H9 (cell line): ENCODE data around the gene MCCC2. TPM values are rescaled to one million over a fixed set of nuclear protein-coding genes. Genes with fewer than 3 reads are reported as not detected.
A peak's percentile ranks its signal among the peaks of the same experiment; 100 is the strongest.
"Not testable (repeated sequence)": the region's sequence is repeated elsewhere in the genome, so short reads cannot be mapped to it uniquely, and the experiment has no call there.

Source experiments
- DNase-seq: peaks from one replicate; pipeline ENCODE4 v3.0.0-alpha.2; 2017
- H2AFZ ChIP-seq: one replicate; pipeline ENCODE4 v1.6.1; 2013; ENCODE audit warnings: mild to moderate bottlenecking, low read length, control low read depth, moderate library complexity
- H2AK5ac ChIP-seq: 2 replicates; pipeline ENCODE4 v1.6.1; 2013; ENCODE audit warnings: low read length, control low read depth, mixed read lengths; ENCODE audit not compliant: insufficient read length
- H2BK120ac ChIP-seq: one replicate; pipeline ENCODE4 v1.6.1; 2013; ENCODE audit warnings: low read depth, mild to moderate bottlenecking, low read length, control low read depth, inconsistent platforms; ENCODE audit not compliant: poor library complexity, severe bottlenecking
- H2BK12ac ChIP-seq: 2 replicates; pipeline ENCODE4 v1.6.1; 2013; ENCODE audit warnings: low read length, control low read depth, mixed read lengths, low read depth; ENCODE audit not compliant: insufficient read length
- H2BK15ac ChIP-seq: 2 replicates; pipeline ENCODE4 v1.6.1; 2013; ENCODE audit warnings: low read depth, low read length, control low read depth
- H2BK20ac ChIP-seq: one replicate; pipeline ENCODE4 v1.6.1; 2013; ENCODE audit warnings: low read depth, mild to moderate bottlenecking, low read length, control low read depth, inconsistent platforms; ENCODE audit not compliant: poor library complexity, severe bottlenecking
- H2BK5ac ChIP-seq: 2 replicates; pipeline ENCODE4 v1.6.1; 2013; ENCODE audit warnings: low read length, control low read depth, mixed read lengths; ENCODE audit not compliant: insufficient read length
- H3K14ac ChIP-seq: 2 replicates; pipeline ENCODE4 v1.6.1; 2013; ENCODE audit warnings: low read length, control low read depth; ENCODE audit not compliant: insufficient read depth
- H3K18ac ChIP-seq: 2 replicates; pipeline ENCODE4 v1.6.1; 2013; ENCODE audit warnings: low read depth, mild to moderate bottlenecking, mixed read lengths, low read length, control low read depth; ENCODE audit not compliant: insufficient read length
- H3K23ac ChIP-seq: 2 replicates; pipeline ENCODE4 v1.6.1; 2013; ENCODE audit warnings: low read length, control low read depth, mixed read lengths, low read depth; ENCODE audit not compliant: insufficient read length
- H3K23me2 ChIP-seq: 2 replicates; pipeline ENCODE4 v1.6.1; 2013; ENCODE audit warnings: low read depth, mild to moderate bottlenecking, mixed read lengths, low read length, control low read depth; ENCODE audit not compliant: insufficient read length, poor library complexity, severe bottlenecking
- H3K27ac ChIP-seq: 2 replicates; pipeline ENCODE4 v1.5.1; 2013; ENCODE audit warnings: low read length, control low read depth, mixed read lengths, low read depth; ENCODE audit not compliant: insufficient read length
- H3K27me3 ChIP-seq: 2 replicates; pipeline ENCODE4 v1.6.1; 2013; ENCODE audit warnings: low read length, control low read depth, inconsistent platforms; ENCODE audit not compliant: insufficient read depth
- H3K4ac ChIP-seq: 2 replicates; pipeline ENCODE4 v1.6.1; 2013; ENCODE audit warnings: low read depth, mild to moderate bottlenecking, control low read depth, inconsistent platforms, low read length, moderate library complexity
- H3K4me1 ChIP-seq: 2 replicates; pipeline ENCODE4 v1.6.1; 2013; ENCODE audit warnings: low read length, control low read depth, inconsistent platforms; ENCODE audit not compliant: insufficient read depth
- H3K4me2 ChIP-seq: 2 replicates; pipeline ENCODE4 v1.6.1; 2013; ENCODE audit warnings: low read length, control low read depth, mixed read lengths; ENCODE audit not compliant: insufficient read length, insufficient read depth
- H3K56ac ChIP-seq: 2 replicates; pipeline ENCODE4 v1.6.1; 2013; ENCODE audit warnings: low read depth, mild to moderate bottlenecking, mixed read lengths, low read length, control low read depth; ENCODE audit not compliant: insufficient read length
- H3K79me1 ChIP-seq: 2 replicates; pipeline ENCODE4 v1.6.1; 2013; ENCODE audit warnings: low read depth, mild to moderate bottlenecking, moderate library complexity, low read length, control low read depth, inconsistent platforms; ENCODE audit not compliant: insufficient read depth, poor library complexity, severe bottlenecking
- H3K79me2 ChIP-seq: 2 replicates; pipeline ENCODE4 v1.6.1; 2013; ENCODE audit warnings: low read length, control low read depth, inconsistent platforms; ENCODE audit not compliant: insufficient read depth
- H3K9ac ChIP-seq: 2 replicates; pipeline ENCODE4 v1.6.1; 2013; ENCODE audit warnings: low read length, control low read depth, mixed read lengths; ENCODE audit not compliant: insufficient read length; ENCODE audit errors: extremely low read depth
- H3K9me3 ChIP-seq: one replicate; pipeline ENCODE4 v1.6.1; 2013; ENCODE audit warnings: low read depth, low read length, inconsistent platforms; ENCODE audit not compliant: control insufficient read depth
- H3T11ph ChIP-seq: one replicate; pipeline ENCODE4 v1.6.1; 2013; ENCODE audit warnings: mild to moderate bottlenecking, low read length, control low read depth, inconsistent platforms
- H4K20me1 ChIP-seq: one replicate; pipeline ENCODE4 v1.6.1; 2013; ENCODE audit not compliant: control insufficient read depth, insufficient read length, insufficient read depth
- H4K5ac ChIP-seq: 2 replicates; pipeline ENCODE4 v1.6.1; 2013; ENCODE audit warnings: low read depth, mild to moderate bottlenecking, mixed read lengths, low read length, control low read depth; ENCODE audit not compliant: insufficient read length
- H4K8ac ChIP-seq: replicated peaks from 2 replicates; pipeline ENCODE4 v1.6.1; 2013; ENCODE audit warnings: low read length, control low read depth, mixed read lengths, low read depth; ENCODE audit not compliant: insufficient read length
- H4K91ac ChIP-seq: 2 replicates; pipeline ENCODE4 v1.6.1; 2013; ENCODE audit warnings: low read depth, mild to moderate bottlenecking, moderate library complexity, mixed read lengths, low read length, control low read depth; ENCODE audit not compliant: insufficient read length
- H3K27ac Mint-ChIP-seq, 3 experiments: 2 replicates in 2 of 3; 3 replicates in 1 of 3; pipeline ENCODE4 v1.8.0; 2020 to 2021; ENCODE audit warnings: mixed read lengths in 3 of 3, mild to moderate bottlenecking in 1 of 3, moderate library complexity in 1 of 3
- H3K27me3 Mint-ChIP-seq: 2 replicates; pipeline ENCODE4 v1.8.0; 2021; ENCODE audit warnings: low read depth, mild to moderate bottlenecking, moderate library complexity, mixed read lengths
- H3K36me3 Mint-ChIP-seq, 3 experiments: 2 replicates in 2 of 3; 3 replicates in 1 of 3; pipeline ENCODE4 v1.8.0; 2020 to 2021; ENCODE audit warnings: low read depth in 3 of 3, mixed read lengths in 3 of 3; ENCODE audit not compliant: insufficient read depth in 1 of 3
- H3K4me1 Mint-ChIP-seq, 2 experiments: 2 replicates each; pipeline ENCODE4 v1.8.0; 2020; ENCODE audit warnings: mixed read lengths in 2 of 2
- H3K4me3 Mint-ChIP-seq, 2 experiments: 2 replicates in 1 of 2; 3 replicates in 1 of 2; pipeline ENCODE4 v1.8.0; 2020 to 2021; ENCODE audit warnings: mild to moderate bottlenecking in 2 of 2, mixed read lengths in 2 of 2, moderate library complexity in 1 of 2
- H3K9me3 Mint-ChIP-seq, 2 experiments: 2 replicates in 1 of 2; 3 replicates in 1 of 2; pipeline ENCODE4 v1.8.0; 2020; ENCODE audit warnings: mild to moderate bottlenecking in 2 of 2, mixed read lengths in 2 of 2, moderate library complexity in 1 of 2
- WGBS: extraction: QIAGEN DNeasy Blood & Tissue Kit; methylation state at CpG from one replicate; pipeline ENCODE4 v1.1.7; 2013; ENCODE audit warnings: missing lambda C conversion rate, low lambda C conversion rate, mixed read lengths; ENCODE audit not compliant: insufficient read length; ENCODE audit errors: extremely low coverage; 5-methylcytosine and 5-hydroxymethylcytosine counted together
- total RNA-seq: library from RNA; stranded (reverse); gene quantifications from 2 replicates; pipeline ENCODE4 v1.2.1, GENCODE V29; 2021
- TF ChIP-seq, protein P1 (sequence below): fragments of 200-600 bp; sonication (generic); conservative IDR thresholded peaks from 3 replicates; pipeline ENCODE4 v1.8.0; 2021; ENCODE audit warnings: antibody characterized with exemption, mild to moderate bottlenecking

Gene MCCC2
- total RNA-seq, 1 experiment from 2014 or later: 62.7 TPM

DNA sequence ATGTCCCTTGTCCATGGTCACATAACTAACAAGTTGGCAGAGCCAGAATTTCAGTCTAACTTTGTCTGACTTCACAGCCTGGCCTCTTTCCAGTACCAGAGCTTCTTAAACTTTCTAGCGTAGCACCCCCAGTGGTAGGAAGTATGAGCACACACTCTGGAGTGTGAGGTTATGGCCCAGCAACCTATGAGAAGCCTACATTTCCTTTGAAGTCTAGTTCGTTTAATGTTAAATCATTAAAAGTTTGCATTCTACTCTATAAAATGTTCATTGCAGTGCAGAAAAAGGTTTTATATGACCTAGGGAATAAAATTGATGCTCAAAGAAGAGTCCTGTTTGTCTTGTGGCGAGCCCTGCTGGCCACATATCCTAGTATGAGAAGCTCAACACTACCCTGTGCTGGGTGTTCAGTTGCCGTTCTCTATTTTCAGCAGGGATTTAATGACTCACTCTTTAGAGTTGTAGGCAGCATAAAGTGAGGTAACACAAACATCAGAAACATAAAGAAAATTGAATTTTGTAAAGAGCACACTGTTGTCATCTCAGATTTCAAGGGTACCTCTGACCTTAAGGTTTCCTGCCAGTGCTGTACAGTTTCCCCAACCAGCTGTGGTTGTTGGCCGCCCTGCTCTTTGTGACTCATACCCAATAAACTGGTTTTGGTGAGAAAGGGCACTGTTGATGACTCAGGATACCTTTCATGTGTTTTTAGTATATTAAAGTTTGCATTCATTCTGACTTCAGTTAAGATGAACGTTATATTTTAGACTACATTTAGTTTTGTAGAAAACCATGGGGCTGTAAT is 14.3 kb downstream of the MCCC2 start:
- Histone ChIP-seq H2BK120ac (no peak overlapping the region), H3K23me2 (no peaks in the 10 kb centered on the region), H2AK5ac (no peak overlapping the region), H2AFZ (no peak overlapping the region), H3K79me1 (no peaks in the 10 kb centered on the region), H3K79me2 (no peaks in the 10 kb centered on the region), H4K5ac (no peak overlapping the region), H3K4me1 (no peaks in the 10 kb centered on the region), H2BK12ac (no peak overlapping the region), H4K20me1 (no peaks in the 10 kb centered on the region), H3K18ac (no peak overlapping the region), H3K9ac (no peak overlapping the region), H3K9me3 (no peaks in the 10 kb centered on the region), H3K23ac (no peak overlapping the region), H3K14ac (no peak overlapping the region), H4K91ac (no peak overlapping the region), H3K27ac (no peak overlapping the region), H2BK5ac (no peak overlapping the region), H4K8ac (no peak overlapping the region), H3K27me3 (no peaks in the 10 kb centered on the region), H3K56ac (no peak overlapping the region), H2BK20ac (no peak overlapping the region), H3K4me2 (no peak overlapping the region), H3T11ph (no peak overlapping the region), H2BK15ac (no peak overlapping the region), H3K4ac (no peak overlapping the region)
- Mint-ChIP-seq H3K4me1 (no peaks in the 10 kb centered on the region), H3K27ac (no peak overlapping the region), H3K27me3 (no peaks in the 10 kb centered on the region), H3K36me3 (peaks cover 47 to 66% (median 65%) of the 10 kb centered on the region in 3 experiments), H3K4me3 (no peak overlapping the region), H3K9me3 (peaks cover 4% of the 10 kb centered on the region in 2 experiments; a peak in 3 of 5 replicates)
- no CpG with 5 or more reads among the region's 6 CpGs for WGBS
- peak; percentile 49 for DNase-seq
- TF ChIP-seq, protein P1, sequence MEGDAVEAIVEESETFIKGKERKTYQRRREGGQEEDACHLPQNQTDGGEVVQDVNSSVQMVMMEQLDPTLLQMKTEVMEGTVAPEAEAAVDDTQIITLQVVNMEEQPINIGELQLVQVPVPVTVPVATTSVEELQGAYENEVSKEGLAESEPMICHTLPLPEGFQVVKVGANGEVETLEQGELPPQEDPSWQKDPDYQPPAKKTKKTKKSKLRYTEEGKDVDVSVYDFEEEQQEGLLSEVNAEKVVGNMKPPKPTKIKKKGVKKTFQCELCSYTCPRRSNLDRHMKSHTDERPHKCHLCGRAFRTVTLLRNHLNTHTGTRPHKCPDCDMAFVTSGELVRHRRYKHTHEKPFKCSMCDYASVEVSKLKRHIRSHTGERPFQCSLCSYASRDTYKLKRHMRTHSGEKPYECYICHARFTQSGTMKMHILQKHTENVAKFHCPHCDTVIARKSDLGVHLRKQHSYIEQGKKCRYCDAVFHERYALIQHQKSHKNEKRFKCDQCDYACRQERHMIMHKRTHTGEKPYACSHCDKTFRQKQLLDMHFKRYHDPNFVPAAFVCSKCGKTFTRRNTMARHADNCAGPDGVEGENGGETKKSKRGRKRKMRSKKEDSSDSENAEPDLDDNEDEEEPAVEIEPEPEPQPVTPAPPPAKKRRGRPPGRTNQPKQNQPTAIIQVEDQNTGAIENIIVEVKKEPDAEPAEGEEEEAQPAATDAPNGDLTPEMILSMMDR: peak; percentile 83

DNA sequence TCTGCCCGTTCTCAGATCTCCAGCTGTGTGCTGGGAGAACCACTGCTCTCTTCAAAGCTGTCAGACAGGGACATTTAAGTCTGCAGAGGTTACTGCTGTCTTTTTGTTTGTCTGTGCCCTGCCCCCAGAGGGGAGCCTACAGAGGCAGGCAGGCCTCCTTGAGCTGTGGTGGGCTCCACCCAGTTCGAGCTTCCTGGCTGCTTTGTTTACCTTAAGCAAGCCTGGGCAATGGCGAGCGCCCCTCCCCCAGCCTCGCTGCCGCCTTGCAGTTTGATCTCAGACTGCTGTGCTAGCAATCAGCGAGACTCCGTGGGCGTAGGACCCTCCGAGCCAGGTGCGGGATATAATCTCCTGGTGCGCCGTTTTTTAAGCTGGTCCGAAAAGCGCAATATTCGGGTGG is 22.8 kb downstream of the MCCC2 start:
- no CpG with 5 or more reads among the region's 16 CpGs for WGBS
- not testable (repeated sequence) for H2BK20ac ChIP-seq, H4K8ac ChIP-seq, H3K4me2 ChIP-seq, H4K20me1 ChIP-seq, H3K79me2 ChIP-seq, H3K56ac ChIP-seq, H3K27ac Mint-ChIP-seq, H3K27ac ChIP-seq, H4K5ac ChIP-seq, H3K23ac ChIP-seq, H2AK5ac ChIP-seq, H3K4me3 Mint-ChIP-seq, H3K4me1 ChIP-seq, H3K27me3 ChIP-seq, H3K9ac ChIP-seq, H3K4me1 Mint-ChIP-seq, H3K9me3 Mint-ChIP-seq, H3K18ac ChIP-seq, H2BK12ac ChIP-seq, H3K4ac ChIP-seq, H2BK120ac ChIP-seq, H2AFZ ChIP-seq, H4K91ac ChIP-seq, H2BK15ac ChIP-seq, H3K14ac ChIP-seq, H2BK5ac ChIP-seq, H3K79me1 ChIP-seq, H3K23me2 ChIP-seq, H3K27me3 Mint-ChIP-seq, H3T11ph ChIP-seq, H3K9me3 ChIP-seq
- H3K36me3 Mint-ChIP-seq: peaks cover 19 to 43% (median 29%) of the 10 kb centered on the region in 3 experiments; a peak in 6 of 7 replicates
- peak; percentile 58 for DNase-seq
